Measurements from ENCODE around the gene NINJ2. TPM values are rescaled to one million over a fixed set of nuclear protein-coding genes. Genes with fewer than 3 reads are reported as not detected.

Gene NINJ2
- total RNA-seq, 1 experiment from 2014 or later = 0.24 TPM

DNA sequence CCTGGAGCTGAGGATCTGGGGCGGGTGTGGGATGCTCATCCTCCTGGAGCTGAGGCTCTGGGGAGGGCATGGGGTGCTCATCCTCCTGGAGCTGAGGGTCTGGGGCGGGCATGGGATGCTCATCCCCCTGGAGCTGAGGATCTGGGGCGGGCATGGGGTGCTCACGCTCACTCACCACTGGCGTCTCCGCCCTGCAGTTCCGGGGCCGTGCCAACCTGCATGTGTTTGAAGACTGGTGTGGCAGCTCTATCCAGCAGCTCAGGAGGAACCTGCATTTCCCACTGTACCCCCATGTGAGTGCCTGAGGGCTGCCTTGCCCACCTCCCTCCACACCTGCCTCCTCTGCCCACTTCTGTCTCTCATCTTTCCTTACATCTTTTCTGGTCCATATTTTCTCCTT is 119.1 kb downstream of the NINJ2 start:
- Histone ChIP-seq H3K4ac (ENCODE audit: low read depth, low read length) (no peak overlapping the region), H3K9ac (ENCODE audit: extremely low read depth, insufficient read length, low read length) (no peak overlapping the region), H2BK12ac (ENCODE audit: insufficient read length, low read depth, low read length) (no peak overlapping the region), H3K23ac (ENCODE audit: insufficient read length, low read depth, low read length) (no peak overlapping the region), H4K91ac (ENCODE audit: insufficient read length, low read depth, low read length) (no peak overlapping the region), H3T11ph (ENCODE audit: low read length) (no peak overlapping the region), H3K4me2 (ENCODE audit: insufficient read depth, insufficient read length, low read length) (no peak overlapping the region), H3K27me3 (ENCODE audit: insufficient read depth, low read length) (no peaks in the 10 kb centered on the region), H3K4me1 (ENCODE audit: insufficient read depth, low read length) (no peaks in the 10 kb centered on the region), H3K79me1 (ENCODE audit: insufficient read depth, low read depth, low read length, poor library complexity, severe bottlenecking) (no peaks in the 10 kb centered on the region), H3K27ac (ENCODE audit: insufficient read length, low read depth, low read length) (no peak overlapping the region), H3K18ac (ENCODE audit: insufficient read length, low read depth, low read length) (no peak overlapping the region), H3K56ac (ENCODE audit: insufficient read length, low read depth, low read length) (no peak overlapping the region), H2BK20ac (ENCODE audit: low read depth, low read length, poor library complexity, severe bottlenecking) (no peak overlapping the region), H4K5ac (ENCODE audit: insufficient read length, low read depth, low read length) (no peak overlapping the region), H2BK5ac (ENCODE audit: insufficient read length, low read length) (no peak overlapping the region), H3K23me2 (ENCODE audit: insufficient read length, low read depth, low read length, poor library complexity, severe bottlenecking) (peaks cover 5% of the 10 kb centered on the region), H3K9me3 (ENCODE audit: control insufficient read depth, low read depth, low read length) (no peaks in the 10 kb centered on the region), H4K8ac (replicated peaks; ENCODE audit: insufficient read length, low read depth, low read length) (no peak overlapping the region), H2BK120ac (ENCODE audit: low read depth, low read length, poor library complexity, severe bottlenecking) (no peak overlapping the region), H4K20me1 (ENCODE audit: control insufficient read depth, insufficient read depth, insufficient read length) (no peaks in the 10 kb centered on the region), H2AK5ac (ENCODE audit: insufficient read length, low read length) (no peak overlapping the region), H3K79me2 (ENCODE audit: insufficient read depth, low read length) (no peaks in the 10 kb centered on the region), H2AFZ (ENCODE audit: low read length) (no peak overlapping the region), H2BK15ac (ENCODE audit: low read depth, low read length) (no peak overlapping the region), H3K14ac (ENCODE audit: insufficient read depth, low read length) (no peak overlapping the region)
- DNase-seq = no peak
- Mint-ChIP-seq H3K36me3 (ENCODE audit: insufficient read depth in 1 of 3, low read depth in 3 of 3) (peaks cover 0 to 22% (median 5%) of the 10 kb centered on the region in 3 experiments; a peak in 2 of 7 replicates), H3K27me3 (ENCODE audit: low read depth) (peaks cover 7% of the 10 kb centered on the region), H3K9me3 (no peaks in the 10 kb centered on the region; a peak in 1 of 5 replicates), H3K27ac (0 out of 7 replicates have a peak overlapping the region, but pooled peaks of 1 of the 3 experiments have one; percentile 4), H3K4me3 (no peak overlapping the region), H3K4me1 (peaks cover 16 to 26% of the 10 kb centered on the region in 2 experiments)
- TF ChIP-seq, protein P1, sequence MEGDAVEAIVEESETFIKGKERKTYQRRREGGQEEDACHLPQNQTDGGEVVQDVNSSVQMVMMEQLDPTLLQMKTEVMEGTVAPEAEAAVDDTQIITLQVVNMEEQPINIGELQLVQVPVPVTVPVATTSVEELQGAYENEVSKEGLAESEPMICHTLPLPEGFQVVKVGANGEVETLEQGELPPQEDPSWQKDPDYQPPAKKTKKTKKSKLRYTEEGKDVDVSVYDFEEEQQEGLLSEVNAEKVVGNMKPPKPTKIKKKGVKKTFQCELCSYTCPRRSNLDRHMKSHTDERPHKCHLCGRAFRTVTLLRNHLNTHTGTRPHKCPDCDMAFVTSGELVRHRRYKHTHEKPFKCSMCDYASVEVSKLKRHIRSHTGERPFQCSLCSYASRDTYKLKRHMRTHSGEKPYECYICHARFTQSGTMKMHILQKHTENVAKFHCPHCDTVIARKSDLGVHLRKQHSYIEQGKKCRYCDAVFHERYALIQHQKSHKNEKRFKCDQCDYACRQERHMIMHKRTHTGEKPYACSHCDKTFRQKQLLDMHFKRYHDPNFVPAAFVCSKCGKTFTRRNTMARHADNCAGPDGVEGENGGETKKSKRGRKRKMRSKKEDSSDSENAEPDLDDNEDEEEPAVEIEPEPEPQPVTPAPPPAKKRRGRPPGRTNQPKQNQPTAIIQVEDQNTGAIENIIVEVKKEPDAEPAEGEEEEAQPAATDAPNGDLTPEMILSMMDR (conservative IDR thresholded peaks at IDR 0.05) = no peak
- WGBS (ENCODE audit: extremely low coverage, insufficient read length, low lambda C conversion rate) = no CpG with 5 or more reads among the region's 8 CpGs

All from H9 (cell line).